ENCODE measurements around the gene ARSJ. TPM values are rescaled to one million over a fixed set of nuclear protein-coding genes. Genes with fewer than 3 reads are reported as not detected.
A peak's percentile ranks its signal among the peaks of the same experiment; 100 is the strongest.

Gene ARSJ
- total RNA-seq, 1 donor from 2014 or later: 61.7 TPM

GRCh38 chr4:113919611-113920010 lies 59.8 kb downstream of the ARSJ start:
- no peak overlapping the region for H3K4me3 Mint-ChIP-seq (ENCODE audit: unreplicated experiment)
- H3K4me1 Mint-ChIP-seq (ENCODE audit: unreplicated experiment): peaks cover 71% of the 10 kb centered on the region
- TF ChIP-seq, protein P1, sequence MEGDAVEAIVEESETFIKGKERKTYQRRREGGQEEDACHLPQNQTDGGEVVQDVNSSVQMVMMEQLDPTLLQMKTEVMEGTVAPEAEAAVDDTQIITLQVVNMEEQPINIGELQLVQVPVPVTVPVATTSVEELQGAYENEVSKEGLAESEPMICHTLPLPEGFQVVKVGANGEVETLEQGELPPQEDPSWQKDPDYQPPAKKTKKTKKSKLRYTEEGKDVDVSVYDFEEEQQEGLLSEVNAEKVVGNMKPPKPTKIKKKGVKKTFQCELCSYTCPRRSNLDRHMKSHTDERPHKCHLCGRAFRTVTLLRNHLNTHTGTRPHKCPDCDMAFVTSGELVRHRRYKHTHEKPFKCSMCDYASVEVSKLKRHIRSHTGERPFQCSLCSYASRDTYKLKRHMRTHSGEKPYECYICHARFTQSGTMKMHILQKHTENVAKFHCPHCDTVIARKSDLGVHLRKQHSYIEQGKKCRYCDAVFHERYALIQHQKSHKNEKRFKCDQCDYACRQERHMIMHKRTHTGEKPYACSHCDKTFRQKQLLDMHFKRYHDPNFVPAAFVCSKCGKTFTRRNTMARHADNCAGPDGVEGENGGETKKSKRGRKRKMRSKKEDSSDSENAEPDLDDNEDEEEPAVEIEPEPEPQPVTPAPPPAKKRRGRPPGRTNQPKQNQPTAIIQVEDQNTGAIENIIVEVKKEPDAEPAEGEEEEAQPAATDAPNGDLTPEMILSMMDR (IDR thresholded peaks at IDR 0.05): no peak
- DNase-seq (ENCODE audit: extremely low spot score, unreplicated experiment): no peak
- H3K27ac Mint-ChIP-seq (ENCODE audit: unreplicated experiment): peak overlapping the region; percentile 81
- H3K9me3 Mint-ChIP-seq (ENCODE audit: unreplicated experiment): no peaks in the 10 kb centered on the region
- peaks cover 5% of the 10 kb centered on the region for H3K36me3 Mint-ChIP-seq (ENCODE audit: unreplicated experiment)
- no peaks in the 10 kb centered on the region for H3K27me3 Mint-ChIP-seq (ENCODE audit: unreplicated experiment)

GRCh38 chr4:113919145-113919544 lies 60.3 kb downstream of the ARSJ start:
- no peak overlapping the region for H3K4me3 Mint-ChIP-seq (ENCODE audit: unreplicated experiment)
- TF ChIP-seq, protein P1 (IDR thresholded peaks at IDR 0.05): no peak
- no peak for DNase-seq (ENCODE audit: extremely low spot score, unreplicated experiment)
- peak overlapping the region; percentile 81 for H3K27ac Mint-ChIP-seq (ENCODE audit: unreplicated experiment)
- H3K9me3 Mint-ChIP-seq (ENCODE audit: unreplicated experiment): peaks cover 3% of the 10 kb centered on the region
- no peaks in the 10 kb centered on the region for H3K27me3 Mint-ChIP-seq (ENCODE audit: unreplicated experiment)
- peaks cover 5% of the 10 kb centered on the region for H3K36me3 Mint-ChIP-seq (ENCODE audit: unreplicated experiment)
- peaks cover 70% of the 10 kb centered on the region for H3K4me1 Mint-ChIP-seq (ENCODE audit: unreplicated experiment)

DNA sequence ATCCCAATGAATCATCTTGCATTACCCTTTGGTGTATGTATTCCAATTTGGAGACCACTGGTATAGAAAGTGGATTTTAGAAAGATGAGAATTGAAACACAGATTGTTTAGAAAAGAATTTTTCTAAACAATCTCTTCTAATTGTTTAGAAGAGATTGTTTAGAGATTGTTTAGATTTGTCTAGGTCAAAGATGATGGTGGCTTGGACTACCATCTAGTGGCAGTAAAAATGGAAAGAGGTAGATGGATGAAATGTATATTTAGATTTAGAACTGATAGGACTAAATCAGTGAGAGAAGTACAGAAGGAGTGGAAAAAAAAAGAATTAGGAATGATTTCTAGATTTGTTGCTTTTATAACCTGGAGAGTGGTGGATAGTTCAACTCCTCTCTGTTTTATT lies 70.6 kb downstream of the ARSJ start:
- TF ChIP-seq, protein P1 (IDR thresholded peaks at IDR 0.05): no peak
- Mint-ChIP-seq H3K36me3 (ENCODE audit: unreplicated experiment) (peaks cover 6% of the 10 kb centered on the region), H3K27me3 (ENCODE audit: unreplicated experiment) (no peaks in the 10 kb centered on the region), H3K9me3 (ENCODE audit: unreplicated experiment) (no peaks in the 10 kb centered on the region), H3K4me3 (ENCODE audit: unreplicated experiment) (no peak overlapping the region), H3K4me1 (ENCODE audit: unreplicated experiment) (peaks cover 20% of the 10 kb centered on the region), H3K27ac (ENCODE audit: unreplicated experiment) (peak overlapping the region; percentile 63)
- DNase-seq (ENCODE audit: extremely low spot score, unreplicated experiment): no peak

DNA sequence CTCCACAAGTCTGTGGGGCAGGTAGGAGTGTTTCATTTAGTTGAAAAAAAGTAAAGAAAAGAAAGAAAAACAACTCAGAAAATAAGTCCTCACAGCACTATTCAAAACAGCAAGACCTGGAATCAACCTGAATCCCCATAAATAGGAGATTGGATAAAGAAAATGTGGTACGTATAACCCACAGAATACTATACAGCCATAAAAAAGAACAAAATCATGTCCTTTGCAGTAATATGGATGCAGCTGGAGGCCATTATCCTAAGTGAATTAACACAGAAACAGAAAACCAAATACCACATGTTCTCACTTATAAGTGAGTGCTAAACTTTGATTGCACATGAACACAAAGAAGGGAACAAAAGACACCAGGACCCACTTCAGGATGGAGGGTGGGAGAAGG lies 71.9 kb downstream of the ARSJ start:
- Mint-ChIP-seq H3K4me1 (ENCODE audit: unreplicated experiment) (peaks cover 20% of the 10 kb centered on the region), H3K36me3 (ENCODE audit: unreplicated experiment) (peaks cover 17% of the 10 kb centered on the region), H3K9me3 (ENCODE audit: unreplicated experiment) (no peaks in the 10 kb centered on the region), H3K4me3 (ENCODE audit: unreplicated experiment) (no peak overlapping the region), H3K27me3 (ENCODE audit: unreplicated experiment) (no peaks in the 10 kb centered on the region), H3K27ac (ENCODE audit: unreplicated experiment) (no peak overlapping the region)
- no peak for DNase-seq (ENCODE audit: extremely low spot score, unreplicated experiment)
- TF ChIP-seq, protein P1 (IDR thresholded peaks at IDR 0.05): no peak

DNA sequence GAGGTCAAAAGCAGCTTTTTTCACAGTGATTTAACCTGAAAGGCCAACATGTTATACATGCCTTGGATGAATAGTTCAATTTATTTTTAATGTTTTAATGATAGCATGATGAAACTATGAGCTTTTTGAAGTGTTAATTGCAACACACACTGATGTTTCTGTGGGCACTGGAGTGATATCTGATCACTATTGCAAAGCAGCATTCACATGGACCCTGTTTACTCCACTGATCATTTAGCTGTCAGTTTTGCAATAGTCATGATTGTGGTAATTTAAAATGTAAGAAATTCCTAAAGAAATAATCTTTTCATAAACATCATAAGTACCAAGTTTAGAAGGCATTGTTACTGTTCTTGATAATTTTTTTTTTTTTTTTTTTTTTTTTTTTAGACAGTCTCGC lies 74.1 kb downstream of the ARSJ start:
- Mint-ChIP-seq H3K4me3 (ENCODE audit: unreplicated experiment) (no peak overlapping the region), H3K27ac (ENCODE audit: unreplicated experiment) (no peak overlapping the region), H3K27me3 (ENCODE audit: unreplicated experiment) (no peaks in the 10 kb centered on the region), H3K9me3 (ENCODE audit: unreplicated experiment) (no peaks in the 10 kb centered on the region), H3K36me3 (ENCODE audit: unreplicated experiment) (peaks cover 25% of the 10 kb centered on the region), H3K4me1 (ENCODE audit: unreplicated experiment) (peaks cover 20% of the 10 kb centered on the region)
- DNase-seq (ENCODE audit: extremely low spot score, unreplicated experiment): no peak
- TF ChIP-seq, protein P1 (IDR thresholded peaks at IDR 0.05): no peak
